ENCODE measurements around the gene CASKIN2.
A peak's percentile ranks its signal among the peaks of the same experiment; 100 is the strongest.
"Not testable (repeated sequence)": the region's sequence is repeated elsewhere in the genome, so short reads cannot be mapped to it uniquely, and the experiment has no call there.

The CASKIN2 gene

GRCh38 chr17:75487351-75488070 is 27.8 kb downstream of the CASKIN2 start:
- no peak for DNase-seq

GRCh38 chr17:75486951-75487350 is 28.4 kb downstream of the CASKIN2 start:
- DNase-seq = no peak

- no peak for DNase-seq
These were observed 29.2 kb downstream of the CASKIN2 start for GRCh38 chr17:75486151-75486550.

- no peak for DNase-seq
These were observed 29.6 kb downstream of the CASKIN2 start for GRCh38 chr17:75485688-75486087.

GRCh38 chr17:75482098-75482942 is 33.0 kb downstream of the CASKIN2 start:
- no peak for DNase-seq

GRCh38 chr17:75481194-75482068 is 33.9 kb downstream of the CASKIN2 start:
- DNase-seq = no peak

GRCh38 chr17:75480281-75480680 is 35.1 kb downstream of the CASKIN2 start:
- no peak for DNase-seq

GRCh38 chr17:75478508-75478907 is 36.8 kb downstream of the CASKIN2 start:
- DNase-seq = no peak

- DNase-seq = not testable (repeated sequence)
These were observed 37.9 kb downstream of the CASKIN2 start for GRCh38 chr17:75477490-75477862.

- no peak for DNase-seq
These were observed 38.4 kb downstream of the CASKIN2 start for GRCh38 chr17:75476752-75477489.

GRCh38 chr17:75476271-75476671 is 39.1 kb downstream of the CASKIN2 start:
- DNase-seq = no peak

- no peak for DNase-seq
These were observed 39.5 kb downstream of the CASKIN2 start for GRCh38 chr17:75475851-75476250.

GRCh38 chr17:75475144-75475835 is 40.0 kb downstream of the CASKIN2 start:
- no peak for DNase-seq

- no peak for DNase-seq
These were observed 40.6 kb downstream of the CASKIN2 start for GRCh38 chr17:75474736-75475135.

- no peak for DNase-seq
These were observed 42.1 kb downstream of the CASKIN2 start for GRCh38 chr17:75473246-75473645.

GRCh38 chr17:75472119-75472518 is 43.2 kb downstream of the CASKIN2 start:
- DNase-seq = peak; percentile 36

GRCh38 chr17:75471207-75471606 is 44.1 kb downstream of the CASKIN2 start:
- no peak for DNase-seq

- DNase-seq = no peak
These were observed 46.5 kb downstream of the CASKIN2 start for GRCh38 chr17:75468779-75469373.

- DNase-seq = no peak
These were observed 47.0 kb downstream of the CASKIN2 start for GRCh38 chr17:75468291-75468754.

- no peak for DNase-seq
These were observed 50.3 kb downstream of the CASKIN2 start for GRCh38 chr17:75465039-75465438.

GRCh38 chr17:75463603-75464002 is 51.7 kb downstream of the CASKIN2 start:
- DNase-seq = no peak

All from NCI-H1092 (cell line).